Measurements from ENCODE around the gene CD9.

CD9 gene

GRCh38 chr12:6201826-6202225 lies 1.6 kb downstream of the CD9 start:
- Histone ChIP-seq H3K27ac (replicated peaks; ENCODE audit: low read length) (no peak overlapping the region), H4K8ac (ENCODE audit: low read depth, low read length) (no peak overlapping the region), H2AFZ (ENCODE audit: low read length) (no peak overlapping the region), H2BK120ac (ENCODE audit: low read depth, low read length) (no peak overlapping the region), H3K23ac (ENCODE audit: low read depth, low read length, poor library complexity) (no peak overlapping the region), H2BK12ac (ENCODE audit: low read length) (no peak overlapping the region), H4K91ac (ENCODE audit: low read depth, low read length, poor library complexity) (no peak overlapping the region), H3K18ac (ENCODE audit: low read length) (no peak overlapping the region), H3K14ac (ENCODE audit: low read length) (no peak overlapping the region), H3K79me1 (ENCODE audit: low read depth, low read length) (no peaks in the 10 kb centered on the region), H3K9me3 (replicated peaks in 1 of 2; ENCODE audit: control insufficient read depth in 2 of 2, insufficient read depth in 1 of 2, low read depth in 1 of 2, low read length in 2 of 2) (no peaks in the 10 kb centered on the region), H2BK5ac (ENCODE audit: low read length) (no peak overlapping the region), H3K9ac (ENCODE audit: low read depth, low read length, poor library complexity) (no peak overlapping the region), H3K36me3 (replicated peaks in 1 of 2; ENCODE audit: control insufficient read depth in 2 of 2, insufficient read depth in 2 of 2, low read length in 2 of 2) (no peaks in the 10 kb centered on the region), H3K4ac (ENCODE audit: low read length) (no peak overlapping the region), H3K4me1 (ENCODE audit: control insufficient read depth in 2 of 2, insufficient read depth in 1 of 2, low read depth in 1 of 2, low read length in 2 of 2) (peaks cover 17 to 43% of the 10 kb centered on the region in 2 donors), H2BK15ac (ENCODE audit: low read length) (no peak overlapping the region), H3K4me3 (ENCODE audit: low read length in 2 of 2) (no peak overlapping the region), H3K4me2 (ENCODE audit: insufficient read depth, low read length, poor library complexity, severe bottlenecking) (no peak overlapping the region), H3K27me3 (ENCODE audit: control insufficient read depth in 3 of 3, insufficient read depth in 3 of 3, low read depth in 1 of 3, low read length in 3 of 3) (peaks cover 10 to 57% (median 53%) of the 10 kb centered on the region in 3 experiments), H2AK5ac (ENCODE audit: low read depth, low read length) (no peak overlapping the region)
- DNase-seq (ENCODE audit: low spot score) = no peak
- WGBS, 2 donors (ENCODE audit: extremely low coverage in 2 of 2, insufficient read length in 2 of 2, insufficient replicate concordance in 1 of 2) = no CpG with 5 or more reads among the region's 3 CpGs

GRCh38 chr12:6202304-6202703 lies 2.1 kb downstream of the CD9 start:
- H2AK5ac ChIP-seq (ENCODE audit: low read depth, low read length) = peak overlapping the region; percentile 13
- no CpG with 5 or more reads among the region's 6 CpGs for WGBS, 2 donors (ENCODE audit: extremely low coverage in 2 of 2, insufficient read length in 2 of 2, insufficient replicate concordance in 1 of 2)
- H3K4me1 ChIP-seq (ENCODE audit: control insufficient read depth in 2 of 2, insufficient read depth in 1 of 2, low read depth in 1 of 2, low read length in 2 of 2) = peaks cover 17 to 43% of the 10 kb centered on the region in 2 donors
- no peak overlapping the region for H3K4ac ChIP-seq (ENCODE audit: low read length)
- DNase-seq (ENCODE audit: low spot score) = no peak
- H3K79me1 ChIP-seq (ENCODE audit: low read depth, low read length) = no peaks in the 10 kb centered on the region
- no peak overlapping the region for H3K27ac ChIP-seq (replicated peaks; ENCODE audit: low read length)
- H3K4me3 ChIP-seq (ENCODE audit: low read length in 2 of 2) = no peak overlapping the region
- no peak overlapping the region for H4K91ac ChIP-seq (ENCODE audit: low read depth, low read length, poor library complexity)
- peak overlapping the region; percentile 21 for H3K14ac ChIP-seq (ENCODE audit: low read length)
- no peak overlapping the region for H4K8ac ChIP-seq (ENCODE audit: low read depth, low read length)
- peak overlapping the region; percentile 23 for H3K18ac ChIP-seq (ENCODE audit: low read length)
- no peak overlapping the region for H2AFZ ChIP-seq (ENCODE audit: low read length)
- no peak overlapping the region for H2BK5ac ChIP-seq (ENCODE audit: low read length)
- no peak overlapping the region for H2BK120ac ChIP-seq (ENCODE audit: low read depth, low read length)
- H3K23ac ChIP-seq (ENCODE audit: low read depth, low read length, poor library complexity) = peak overlapping the region; percentile 35
- peaks cover 10 to 56% (median 53%) of the 10 kb centered on the region in 3 experiments for H3K27me3 ChIP-seq (ENCODE audit: control insufficient read depth in 3 of 3, insufficient read depth in 3 of 3, low read depth in 1 of 3, low read length in 3 of 3)
- H2BK12ac ChIP-seq (ENCODE audit: low read length) = no peak overlapping the region
- H3K4me2 ChIP-seq (ENCODE audit: insufficient read depth, low read length, poor library complexity, severe bottlenecking) = no peak overlapping the region
- no peak overlapping the region for H3K9ac ChIP-seq (ENCODE audit: low read depth, low read length, poor library complexity)
- H3K36me3 ChIP-seq (replicated peaks in 1 of 2; ENCODE audit: control insufficient read depth in 2 of 2, insufficient read depth in 2 of 2, low read length in 2 of 2) = no peaks in the 10 kb centered on the region
- H2BK15ac ChIP-seq (ENCODE audit: low read length) = peak overlapping the region; percentile 45
- H3K9me3 ChIP-seq (replicated peaks in 1 of 2; ENCODE audit: control insufficient read depth in 2 of 2, insufficient read depth in 1 of 2, low read depth in 1 of 2, low read length in 2 of 2) = no peaks in the 10 kb centered on the region

- no peak overlapping the region for H3K4me3 ChIP-seq (ENCODE audit: low read length in 2 of 2)
- H3K14ac ChIP-seq (ENCODE audit: low read length) = no peak overlapping the region
- peaks cover 10 to 53% (median 50%) of the 10 kb centered on the region in 3 experiments for H3K27me3 ChIP-seq (ENCODE audit: control insufficient read depth in 3 of 3, insufficient read depth in 3 of 3, low read depth in 1 of 3, low read length in 3 of 3)
- H2AK5ac ChIP-seq (ENCODE audit: low read depth, low read length) = no peak overlapping the region
- peaks cover 15 to 41% of the 10 kb centered on the region in 2 donors for H3K4me1 ChIP-seq (ENCODE audit: control insufficient read depth in 2 of 2, insufficient read depth in 1 of 2, low read depth in 1 of 2, low read length in 2 of 2)
- no peak overlapping the region for H2AFZ ChIP-seq (ENCODE audit: low read length)
- no peak overlapping the region for H4K8ac ChIP-seq (ENCODE audit: low read depth, low read length)
- no CpG with 5 or more reads among the region's 3 CpGs for WGBS, 2 donors (ENCODE audit: extremely low coverage in 2 of 2, insufficient read length in 2 of 2, insufficient replicate concordance in 1 of 2)
- H3K27ac ChIP-seq (replicated peaks; ENCODE audit: low read length) = no peak overlapping the region
- no peak overlapping the region for H3K18ac ChIP-seq (ENCODE audit: low read length)
- no peak overlapping the region for H2BK15ac ChIP-seq (ENCODE audit: low read length)
- H3K36me3 ChIP-seq (replicated peaks in 1 of 2; ENCODE audit: control insufficient read depth in 2 of 2, insufficient read depth in 2 of 2, low read length in 2 of 2) = no peaks in the 10 kb centered on the region
- H2BK5ac ChIP-seq (ENCODE audit: low read length) = no peak overlapping the region
- H4K91ac ChIP-seq (ENCODE audit: low read depth, low read length, poor library complexity) = no peak overlapping the region
- no peaks in the 10 kb centered on the region for H3K9me3 ChIP-seq (replicated peaks in 1 of 2; ENCODE audit: control insufficient read depth in 2 of 2, insufficient read depth in 1 of 2, low read depth in 1 of 2, low read length in 2 of 2)
- no peak overlapping the region for H3K9ac ChIP-seq (ENCODE audit: low read depth, low read length, poor library complexity)
- H3K4ac ChIP-seq (ENCODE audit: low read length) = no peak overlapping the region
- H3K4me2 ChIP-seq (ENCODE audit: insufficient read depth, low read length, poor library complexity, severe bottlenecking) = no peak overlapping the region
- no peaks in the 10 kb centered on the region for H3K79me1 ChIP-seq (ENCODE audit: low read depth, low read length)
- no peak overlapping the region for H2BK12ac ChIP-seq (ENCODE audit: low read length)
- H3K23ac ChIP-seq (ENCODE audit: low read depth, low read length, poor library complexity) = no peak overlapping the region
- H2BK120ac ChIP-seq (ENCODE audit: low read depth, low read length) = no peak overlapping the region
- no peak for DNase-seq (ENCODE audit: low spot score)
Measured at GRCh38 chr12:6202846-6203245, 2.6 kb downstream of the CD9 start.

- no peak overlapping the region for H3K14ac ChIP-seq (ENCODE audit: low read length)
- no peak overlapping the region for H2BK15ac ChIP-seq (ENCODE audit: low read length)
- H3K23ac ChIP-seq (ENCODE audit: low read depth, low read length, poor library complexity) = no peak overlapping the region
- H3K4me3 ChIP-seq (ENCODE audit: low read length in 2 of 2) = no peak overlapping the region
- H2BK12ac ChIP-seq (ENCODE audit: low read length) = no peak overlapping the region
- no peak overlapping the region for H3K4me2 ChIP-seq (ENCODE audit: insufficient read depth, low read length, poor library complexity, severe bottlenecking)
- H3K9ac ChIP-seq (ENCODE audit: low read depth, low read length, poor library complexity) = no peak overlapping the region
- H2AFZ ChIP-seq (ENCODE audit: low read length) = no peak overlapping the region
- peaks cover 15 to 36% of the 10 kb centered on the region in 2 donors for H3K4me1 ChIP-seq (ENCODE audit: control insufficient read depth in 2 of 2, insufficient read depth in 1 of 2, low read depth in 1 of 2, low read length in 2 of 2)
- WGBS, 2 donors (ENCODE audit: extremely low coverage in 2 of 2, insufficient read length in 2 of 2, insufficient replicate concordance in 1 of 2) = no CpG with 5 or more reads among the region's 3 CpGs
- no peak overlapping the region for H3K4ac ChIP-seq (ENCODE audit: low read length)
- H3K27ac ChIP-seq (replicated peaks; ENCODE audit: low read length) = no peak overlapping the region
- peak overlapping the region; percentile 37 for H2AK5ac ChIP-seq (ENCODE audit: low read depth, low read length)
- H4K91ac ChIP-seq (ENCODE audit: low read depth, low read length, poor library complexity) = no peak overlapping the region
- no peak for DNase-seq (ENCODE audit: low spot score)
- no peak overlapping the region for H3K18ac ChIP-seq (ENCODE audit: low read length)
- H4K8ac ChIP-seq (ENCODE audit: low read depth, low read length) = no peak overlapping the region
- no peak overlapping the region for H2BK120ac ChIP-seq (ENCODE audit: low read depth, low read length)
- no peaks in the 10 kb centered on the region for H3K79me1 ChIP-seq (ENCODE audit: low read depth, low read length)
- no peak overlapping the region for H2BK5ac ChIP-seq (ENCODE audit: low read length)
- H3K27me3 ChIP-seq (ENCODE audit: control insufficient read depth in 3 of 3, insufficient read depth in 3 of 3, low read depth in 1 of 3, low read length in 3 of 3) = peaks cover 10 to 48% (median 43%) of the 10 kb centered on the region in 3 experiments
- no peaks in the 10 kb centered on the region for H3K36me3 ChIP-seq (replicated peaks in 1 of 2; ENCODE audit: control insufficient read depth in 2 of 2, insufficient read depth in 2 of 2, low read length in 2 of 2)
- H3K9me3 ChIP-seq (replicated peaks in 1 of 2; ENCODE audit: control insufficient read depth in 2 of 2, insufficient read depth in 1 of 2, low read depth in 1 of 2, low read length in 2 of 2) = no peaks in the 10 kb centered on the region
Measured at GRCh38 chr12:6203601-6204000, 3.4 kb downstream of the CD9 start.

All from neuronal stem cell (in vitro differentiated cells).